Suprapubic skin (tissue), 3 donors: ENCODE measurements around the gene INS.

Source experiments
- CTCF ChIP-seq, 2 donors: fragments of 200-600 bp in 1 of 2; fragments of 450-650 bp in 1 of 2; sonication (generic) in 1 of 2; IDR thresholded peaks; one replicate each; pipeline ENCODE4 v1.5.1; 2016 to 2019; ENCODE audit warnings: antibody characterized with exemption in 2 of 2, mild to moderate bottlenecking in 1 of 2, moderate library complexity in 1 of 2
- POLR2A ChIP-seq, 2 donors: fragments of 450-650 bp; IDR thresholded peaks; one replicate each; pipeline ENCODE4 v1.6.1; 2017; ENCODE audit warnings: antibody characterized with exemption in 2 of 2, mild to moderate bottlenecking in 2 of 2, moderate library complexity in 2 of 2

GRCh38 chr11:2194877-2195755 lies 34.1 kb upstream of the INS start:
- TF ChIP-seq CTCF (IDR thresholded peaks at IDR 0.05) (peak; percentile 44 to 91), POLR2A (IDR thresholded peaks at IDR 0.05) (no peak)
